Adrenal gland (tissue), 19 donors: ENCODE results near the gene METRNL. TPM values are rescaled to one million over a fixed set of nuclear protein-coding genes. Genes with fewer than 3 reads are reported as not detected.
"Not testable (repeated sequence)": the region's sequence is repeated elsewhere in the genome, so short reads cannot be mapped to it uniquely, and the experiment has no call there.

ENCODE experiments used
- DNase-seq, 7 donors: peaks; one replicate each; pipeline ENCODE4 v3.0.0-alpha.2; 2019 to 2020
- H3K27ac ChIP-seq, 5 donors: fragments of 200-600 bp; sonication (generic) in 4 of 5; 1 replicate in 3 of 5; 2 replicates in 2 of 5; pipeline versions ENCODE4 v1.5.1 to v1.8.0; 2016 to 2020; ENCODE audit warnings: mild to moderate bottlenecking in 1 of 5
- H3K27me3 ChIP-seq: fragments of 200-600 bp; 2 replicates; pipeline ENCODE4 v1.8.0; 2021
- H3K36me3 ChIP-seq, 2 donors: fragments of 200-600 bp; replicated peaks in 1 of 2; 1 replicate in 1 of 2; 2 replicates in 1 of 2; pipeline versions ENCODE4 v1.5.1 to v1.8.0; 2018 to 2022
- H3K4me1 ChIP-seq, 2 donors: fragments of 200-600 bp; replicated peaks in 1 of 2; 1 replicate in 1 of 2; 2 replicates in 1 of 2; pipeline versions ENCODE4 v1.5.1 to v1.8.0; 2018 to 2021
- H3K4me3 ChIP-seq, 4 donors: fragments of 200-600 bp; sonication (generic) in 3 of 4; one replicate each; pipeline ENCODE4 v1.5.1; 2016 to 2018
- H3K9me3 ChIP-seq, 3 donors: fragments of 200-600 bp; sonication (generic) in 1 of 3; replicated peaks in 1 of 3; 1 replicate in 2 of 3; 2 replicates in 1 of 3; pipeline versions ENCODE4 v1.5.1 to v1.8.0; 2016 to 2021
- CTCF ChIP-seq, 6 experiments: fragments of 450-650 bp in 4 of 6; fragments of 200-600 bp in 2 of 6; sonication (generic) in 1 of 6; IDR thresholded peaks; 1 replicate in 5 of 6; 2 replicates in 1 of 6; pipeline versions ENCODE4 v1.5.1 to v1.8.0; 2016 to 2021; ENCODE audit warnings: antibody characterized with exemption in 6 of 6, mild to moderate bottlenecking in 2 of 6, moderate library complexity in 1 of 6
- POLR2A ChIP-seq, 2 donors: fragments of 450-650 bp; IDR thresholded peaks; one replicate each; pipeline ENCODE4 v1.6.1; 2017; ENCODE audit warnings: antibody characterized with exemption in 2 of 2, mild to moderate bottlenecking in 2 of 2, moderate library complexity in 1 of 2
- WGBS, 4 donors: extraction: QIAGEN DNeasy Blood & Tissue Kit in 2 of 4; methylation state at CpG; one replicate each; pipeline versions ENCODE4 v1.1.5 to v1.1.7; 2013 to 2017; 5-methylcytosine and 5-hydroxymethylcytosine counted together
- intact Hi-C, 2 donors: fragments of 100-400 bp; cut with DNase I; formaldehyde crosslinking; loops; one replicate each; pipeline versions ENCODE4 v1.14.1 to v1.15.0; 2022 to 2023
- long read RNA-seq, 10 donors: library from polyadenylated mRNA in 3 of 10; unstranded in 2 of 10; stranded (forward) in 1 of 10; transcript quantifications; one replicate each; pipeline ENCODE4 v2.0.0 and lab custom pipeline, GENCODE V29; 2021 to 2026
- polyA plus RNA-seq, 3 donors: library from polyadenylated mRNA; stranded (reverse); fragments of 200-250 nt in 2 of 3; fragments of 350-450 nt in 1 of 3; fragmentation: Illumina TruSeq in 1 of 3; extraction: RNeasy Lipid Tissue Mini Kit (QIAGEN cat#74804) in 1 of 3; gene quantifications; one replicate each; pipeline ENCODE4 v1.2.3, GENCODE V29; 2013 to 2014
- total RNA-seq, 9 donors: library from RNA; depleted of rRNA in 4 of 9; stranded (reverse); fragments of >200 nt in 4 of 9; fragments of 120-200 nt in 1 of 9; fragmentation: NEBNext Ultra II Directional in 1 of 9; extraction: Animal tissue kit (Norgen Biotek cat#: 25700) in 1 of 9; gene quantifications; one replicate each; pipeline versions ENCODE4 v1.1.0 to v1.2.4, GENCODE V29; 2013 to 2023
- donor health status: healthy with polysubstance abuse.
- donor health status: Bipolar disorder and iron deficiency.
- donor health status: DM: yes; HTN: yes; CAD: no.
- donor health status: DM: no; HTN: no; CAD: no.
- donor health status: DM: no; HTN: no; CAD: no.
- donor health status: DM: yes; HTN: yes; CAD: no.

Gene METRNL
- total RNA-seq (10 to 100 TPM in 8 of 9 donors, 1 to 10 TPM in 1; 2.6 to 72.7 (median 27.4) TPM), polyA plus RNA-seq (10 to 100 TPM in 2 of 3 donors, 1 to 10 TPM in 1; 1.9 to 50.8 (median 13.0) TPM)
- long read RNA-seq, donor 1, partial matches to known transcripts, result 0 of 1 reads
- long read RNA-seq, donor 1, other reads (novel, unspliced or antisense), result 0 of 1 reads
- long read RNA-seq, donor 2, result 0 reads
- long read RNA-seq, donor 3, partial matches to known transcripts, result 0 of 2 reads
- long read RNA-seq, donor 3, other reads (novel, unspliced or antisense), result 0 of 2 reads
- long read RNA-seq, donor 4, result 0 reads
- long read RNA-seq, donor 5, transcript METRNL-201 (4 exons, 1,605 nt), result major isoform, 23 of 27 reads
- long read RNA-seq, donor 5, partial matches to known transcripts, result 2 of 27 reads
- long read RNA-seq, donor 5, other reads (novel, unspliced or antisense), result 1 of 27 reads
- long read RNA-seq, donor 6, partial matches to known transcripts, result 0 of 1 reads
- long read RNA-seq, donor 6, other reads (novel, unspliced or antisense), result 0 of 1 reads
- long read RNA-seq, donor 7, partial matches to known transcripts, result 0 of 3 reads
- long read RNA-seq, donor 7, other reads (novel, unspliced or antisense), result 0 of 3 reads
- long read RNA-seq, donor 8, partial matches to known transcripts, result 0 of 1 reads
- long read RNA-seq, donor 8, other reads (novel, unspliced or antisense), result 0 of 1 reads
- long read RNA-seq, donor 9, result 0 reads
- long read RNA-seq, donor 10, result 0 reads

- TF ChIP-seq POLR2A (IDR thresholded peaks at IDR 0.05) (peak; percentile 68 to 76), CTCF (IDR thresholded peaks at IDR 0.05) (no peak)
- intact Hi-C loops, result no loop called here
- Histone ChIP-seq H3K27ac (peak within 1 kb of the TSS in 3 of 5 donors; percentile 68 to 91 (median 69)), H3K36me3 (no peaks in the 10 kb centered on the region), H3K4me3 (peak within 1 kb of the TSS in 2 of 4 donors; percentile 58 to 94), H3K4me1 (peaks cover 0 to 25% of the 10 kb centered on the region in 2 donors), H3K9me3 (no peaks in the 10 kb centered on the region), H3K27me3 (no peaks in the 10 kb centered on the region)
- 0 to 4% (median 1%) methylated on average over 18 to 65 of the region's 69 CpGs; no CpG with 5 or more reads in 1 of the 4 donors for WGBS, 4 donors
- DNase-seq, result peak; percentile 67 to 80 (median 76)
Measured at GRCh38 chr17:83079352-83079747, at the start of gene METRNL. Gene METRNL, plus strand, starts transcription at chr17:83079609. Its CDS starts 207 bp downstream, at chr17:83079816.

- H3K9me3 ChIP-seq, result no peaks in the 10 kb centered on the region
- TF ChIP-seq POLR2A (IDR thresholded peaks at IDR 0.05) (no peak), CTCF (IDR thresholded peaks at IDR 0.05) (no peak)
- H3K4me3 ChIP-seq, result no peak overlapping the region
- no peaks in the 10 kb centered on the region for H3K36me3 ChIP-seq
- DNase-seq, result peak in 2 of 7 donors; percentile 5 to 29
- no peaks in the 10 kb centered on the region for H3K4me1 ChIP-seq
- intact Hi-C loops, result no loop called here
- WGBS, 4 donors, result 88 to 93% (median 90%) methylated on average over 23 of the region's 23 CpGs
- H3K27ac ChIP-seq, result no peak overlapping the region
- H3K27me3 ChIP-seq, result no peaks in the 10 kb centered on the region
Measured at GRCh38 chr17:83030432-83030831, 49.0 kb upstream of the METRNL start.

- WGBS, 4 donors, result 93 to 100% (median 96%) methylated on average over 8 to 35 of the region's 35 CpGs
- TF ChIP-seq CTCF (IDR thresholded peaks at IDR 0.05), result no peak
- no peak for TF ChIP-seq POLR2A (IDR thresholded peaks at IDR 0.05)
- H3K36me3 ChIP-seq, result no peaks in the 10 kb centered on the region
- no peaks in the 10 kb centered on the region for H3K27me3 ChIP-seq
- intact Hi-C loops, result no loop called here
- no peaks in the 10 kb centered on the region for H3K9me3 ChIP-seq
- peak in 2 of 7 donors; percentile 10 to 37 for DNase-seq
- no peak overlapping the region for H3K27ac ChIP-seq
- H3K4me1 ChIP-seq, result no peaks in the 10 kb centered on the region
- H3K4me3 ChIP-seq, result no peak overlapping the region
Measured at GRCh38 chr17:83031321-83031945, 48.0 kb upstream of the METRNL start.

GRCh38 chr17:83031946-83032451 is 47.4 kb upstream of the METRNL start:
- DNase-seq, result peak in 1 of 7 donors; percentile 9
- intact Hi-C loops, H3K4me1 ChIP-seq, H3K27ac ChIP-seq, H3K36me3 ChIP-seq, H3K27me3 ChIP-seq, H3K9me3 ChIP-seq, H3K4me3 ChIP-seq: not testable (repeated sequence)
- WGBS, 4 donors, result 88 to 100% (median 97%) methylated on average over 1 to 32 of the region's 33 CpGs
